Activated T-cell treated with anti-CD3 and anti-CD28 coated beads for 48 hours (primary cell): ENCODE results near the gene PSPN.

Experiments used
- DNase-seq: peaks from one replicate; pipeline ENCODE4 v3.0.0-alpha.2; 2020; ENCODE audit warnings: low read depth

The PSPN gene, protein sequence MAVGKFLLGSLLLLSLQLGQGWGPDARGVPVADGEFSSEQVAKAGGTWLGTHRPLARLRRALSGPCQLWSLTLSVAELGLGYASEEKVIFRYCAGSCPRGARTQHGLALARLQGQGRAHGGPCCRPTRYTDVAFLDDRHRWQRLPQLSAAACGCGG

DNA sequence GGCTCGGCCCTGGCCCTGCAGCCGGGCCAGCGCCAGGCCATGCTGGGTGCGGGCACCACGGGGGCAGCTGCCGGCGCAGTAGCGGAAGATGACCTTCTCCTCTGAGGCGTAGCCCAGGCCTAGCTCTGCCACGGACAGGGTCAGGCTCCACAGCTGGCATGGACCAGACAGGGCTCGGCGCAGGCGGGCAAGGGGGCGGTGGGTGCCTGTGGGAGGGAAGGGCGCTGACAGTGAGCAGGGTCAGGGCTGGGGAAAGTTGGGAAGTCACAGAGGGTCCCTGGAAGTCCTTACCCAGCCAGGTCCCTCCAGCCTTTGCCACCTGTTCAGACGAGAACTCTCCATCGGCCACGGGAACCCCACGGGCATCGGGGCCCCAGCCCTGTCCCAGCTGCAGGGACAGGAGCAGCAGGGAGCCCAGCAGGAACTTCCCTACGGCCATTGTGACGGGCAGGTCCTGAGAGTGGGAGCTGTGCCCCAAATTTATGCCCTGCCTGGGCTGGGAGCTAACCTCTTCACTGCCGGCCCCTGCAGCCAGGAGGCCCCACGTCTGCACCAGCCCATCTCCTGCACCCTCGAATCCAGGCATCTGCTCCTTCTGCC lies at the start of gene PSPN:
PSPN (minus strand) TSS at position 523 of the 600 bp plus-strand sequence; CDS start at position 439, 84 bp downstream.
- no peak for DNase-seq

DNA sequence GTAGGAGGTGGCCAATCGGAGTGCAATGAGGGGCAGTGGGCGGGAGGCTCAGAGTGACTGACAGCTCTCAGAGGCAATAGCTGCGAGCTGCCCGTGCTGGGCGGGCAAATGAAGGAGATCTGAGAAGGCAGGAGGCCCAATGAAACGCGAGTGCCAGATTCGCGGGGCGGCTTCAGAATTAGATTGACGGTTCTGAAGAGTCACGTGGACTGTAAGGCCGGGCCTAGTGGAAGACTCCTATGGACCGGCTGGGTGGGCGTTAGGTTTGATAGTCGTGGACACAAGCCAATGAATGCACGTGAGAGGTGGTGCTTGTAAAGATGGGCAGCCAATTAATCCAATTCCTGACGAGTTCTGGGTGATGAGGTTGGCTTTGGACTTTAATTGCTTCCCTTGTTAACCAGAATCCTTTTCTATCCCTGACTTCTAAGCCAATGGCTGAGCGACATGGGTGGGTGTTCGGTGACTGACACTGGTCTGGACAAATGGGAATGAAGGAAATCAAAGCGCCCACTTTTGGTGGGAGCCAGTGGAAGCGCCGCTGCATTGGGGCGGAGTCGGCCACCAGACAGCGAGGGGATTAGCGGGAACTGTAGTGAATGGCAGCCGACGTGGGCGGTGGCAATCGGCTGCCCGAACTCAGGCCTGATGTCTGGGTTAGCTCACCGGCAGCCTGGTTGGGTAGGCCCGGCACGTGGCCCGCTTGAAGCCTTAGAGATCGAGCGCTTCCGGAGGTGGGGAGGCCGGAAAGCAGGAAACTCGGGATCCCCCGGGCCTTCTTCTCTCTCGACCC lies 49.4 kb upstream of the PSPN start:
- DNase-seq, result peak; percentile 98

DNA sequence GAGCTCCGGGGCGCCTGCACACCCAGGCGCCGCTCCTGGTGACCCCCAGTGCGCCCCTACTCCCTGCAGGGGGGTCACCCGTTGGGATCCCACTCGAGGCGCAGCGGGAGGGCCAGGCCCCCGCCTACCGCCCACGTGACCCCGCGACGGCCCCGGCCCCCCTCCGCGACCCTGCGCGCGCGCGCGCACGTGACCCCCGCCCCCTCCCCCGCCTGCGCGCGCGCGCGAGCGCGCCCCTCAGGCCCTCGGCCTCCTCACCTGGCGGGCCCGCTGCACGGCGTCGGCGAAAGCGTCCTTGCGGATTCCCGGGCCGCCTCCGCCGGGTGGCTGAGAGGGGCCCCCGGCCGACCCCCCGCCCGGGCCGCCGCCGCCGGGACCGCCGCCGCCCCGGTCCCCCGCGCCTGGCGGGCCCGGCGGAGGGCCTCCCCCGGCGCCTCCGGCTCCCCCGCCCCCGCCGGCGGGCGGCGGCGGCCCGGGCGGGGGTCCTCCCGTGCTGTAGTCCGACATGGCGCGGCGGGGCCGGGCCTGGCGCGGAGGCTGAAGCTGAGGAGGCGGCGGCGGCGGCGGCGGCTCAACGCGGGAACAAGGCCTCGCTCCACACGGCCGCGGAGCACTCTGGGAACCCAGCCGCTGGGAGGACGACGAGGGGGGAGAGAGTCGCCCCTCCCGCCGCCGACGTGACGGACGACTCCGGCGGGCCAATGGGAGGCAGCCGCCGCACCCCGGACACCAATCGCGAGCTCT lies 48.6 kb upstream of the PSPN start, which contains the start of gene KHSRP:
KHSRP (minus strand) TSS at position 617 of the 744 bp plus-strand sequence; CDS start at position 507, 110 bp downstream.
- peak; percentile 38 for DNase-seq

DNA sequence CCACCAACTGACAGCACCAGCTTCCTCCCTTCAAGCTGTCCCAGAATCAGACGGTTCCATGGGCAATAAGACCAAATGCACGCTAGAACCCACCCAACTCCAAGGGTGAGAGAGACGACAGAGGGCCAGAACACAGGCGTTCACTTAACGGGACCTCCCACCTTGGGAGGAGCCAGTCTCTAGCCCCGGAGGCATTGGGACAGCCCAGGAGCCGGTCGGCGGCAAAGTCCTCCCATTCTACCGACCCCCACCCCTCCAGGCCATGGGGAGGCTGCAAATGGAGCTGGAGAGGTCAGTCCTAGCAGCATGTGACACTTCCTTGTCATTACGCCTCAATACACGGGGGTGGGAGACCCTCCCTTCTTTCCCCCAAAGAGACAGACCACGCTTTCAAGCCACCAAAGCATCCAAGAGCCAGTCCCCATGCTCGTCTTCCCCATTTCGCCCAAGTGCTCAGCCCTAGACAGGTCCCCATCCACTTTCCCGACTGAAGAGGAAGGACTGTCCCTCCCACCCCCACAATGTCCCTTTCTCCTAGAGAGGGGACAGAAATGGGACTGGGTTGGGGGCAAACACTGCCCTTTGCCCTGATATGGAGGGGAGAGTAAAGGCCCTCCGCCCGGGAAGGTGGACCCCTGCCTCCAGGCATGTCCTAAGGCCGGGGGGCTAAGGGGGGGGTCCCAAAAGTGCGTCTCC lies 47.9 kb upstream of the PSPN start:
- peak; percentile 34 for DNase-seq

DNA sequence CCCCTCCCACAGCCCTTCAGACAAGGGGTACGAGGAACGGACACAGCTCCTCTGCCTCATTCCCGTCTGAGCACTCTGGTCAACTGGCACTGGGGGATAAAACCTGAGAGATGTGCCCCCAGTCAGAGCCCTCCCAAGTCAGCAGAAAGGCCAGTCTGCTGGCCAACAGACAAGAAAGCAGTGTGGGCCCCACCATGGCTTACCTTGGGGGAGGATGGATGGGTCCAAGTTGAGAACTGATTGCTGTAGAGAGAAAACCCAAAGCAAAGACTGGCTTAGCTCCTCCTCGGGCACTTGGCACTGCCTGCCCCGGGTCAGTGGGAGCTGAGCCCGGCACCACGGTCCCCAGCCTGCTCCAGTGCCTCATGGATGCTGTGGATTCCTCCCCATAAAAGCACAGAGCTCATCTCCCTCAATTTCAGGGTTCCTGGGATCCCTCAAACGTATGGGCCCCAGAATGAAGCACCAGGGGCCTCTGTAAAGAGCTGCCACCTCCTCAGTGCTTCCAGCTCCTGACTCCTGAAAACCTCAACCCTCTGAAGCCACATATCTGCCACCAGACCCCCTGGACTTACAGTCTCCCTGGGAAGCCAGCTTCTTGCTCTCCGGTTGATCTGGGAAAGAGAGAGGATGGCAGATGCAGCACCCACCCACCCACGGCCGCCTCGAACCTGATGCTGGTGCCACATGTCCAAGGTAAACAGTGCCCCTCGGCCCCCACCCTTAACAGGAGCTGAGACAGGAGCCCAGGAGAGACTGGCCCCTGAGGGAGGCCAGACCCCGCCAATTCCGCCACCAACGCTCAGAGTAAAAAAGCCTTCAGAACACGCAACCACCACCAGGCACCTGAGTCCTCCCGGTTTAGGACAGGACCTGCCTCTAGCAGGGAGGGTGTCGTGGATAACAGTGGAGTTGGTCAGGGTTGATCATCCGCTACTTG lies 45.6 kb upstream of the PSPN start:
- no peak for DNase-seq

DNA sequence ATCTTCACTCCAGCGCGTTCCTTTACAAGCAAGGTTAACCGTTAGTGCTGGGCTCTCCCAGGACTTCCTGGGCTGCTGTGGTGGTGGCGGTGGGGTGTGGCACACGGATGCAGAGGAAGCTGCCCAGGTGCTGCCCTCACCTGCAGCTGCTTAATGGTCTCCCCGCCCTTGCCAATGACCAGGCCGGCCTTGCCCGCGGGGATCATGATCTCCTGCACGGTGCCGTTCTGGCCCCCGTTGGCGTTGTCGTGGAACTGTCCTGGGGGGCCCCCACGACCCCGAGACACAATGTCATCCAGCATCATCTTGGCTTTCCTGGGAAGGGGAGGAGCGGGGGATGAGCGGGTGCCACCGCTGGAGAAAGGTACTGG lies 42.8 kb upstream of the PSPN start:
- no peak for DNase-seq

DNA sequence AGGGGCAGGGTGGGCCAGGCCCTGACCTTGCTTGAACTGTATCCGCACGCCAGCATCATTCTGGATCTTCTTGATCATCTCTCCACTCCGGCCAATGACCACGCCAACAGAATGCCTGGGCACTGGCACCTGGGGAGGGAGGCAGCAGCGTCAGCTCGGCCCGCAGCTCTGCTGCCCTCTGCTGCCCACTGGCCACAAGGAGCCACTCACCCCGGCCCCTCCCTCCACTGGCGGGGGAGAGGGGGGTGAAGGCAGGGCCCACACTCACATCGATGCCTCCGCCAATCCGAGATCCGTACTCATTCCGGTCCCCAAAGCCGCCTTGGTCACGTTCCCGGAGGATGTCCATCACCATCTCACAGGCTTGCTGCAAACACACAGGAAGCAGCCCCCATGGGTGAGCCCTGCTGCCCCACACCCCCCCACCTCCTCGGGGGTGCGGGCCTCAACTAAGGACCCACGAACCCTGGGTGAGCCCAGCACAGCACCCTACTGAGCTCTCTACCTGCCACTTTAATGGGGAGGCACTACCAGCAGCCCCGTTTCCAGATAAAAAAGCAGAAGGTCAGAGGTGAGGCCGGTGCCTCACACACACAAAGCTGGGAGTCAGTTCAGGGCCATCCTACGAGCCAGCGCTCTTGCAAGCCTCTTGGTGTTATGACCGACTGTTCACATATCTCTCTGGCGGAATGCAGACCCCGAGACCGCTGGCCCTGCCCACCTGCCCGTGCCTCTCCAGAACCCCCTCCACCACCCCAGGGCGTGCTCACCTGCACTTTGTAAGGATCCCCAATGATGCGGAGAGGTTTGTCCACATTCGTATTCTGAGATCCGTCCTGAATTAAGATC lies 42.2 kb upstream of the PSPN start:
- no peak for DNase-seq

DNA sequence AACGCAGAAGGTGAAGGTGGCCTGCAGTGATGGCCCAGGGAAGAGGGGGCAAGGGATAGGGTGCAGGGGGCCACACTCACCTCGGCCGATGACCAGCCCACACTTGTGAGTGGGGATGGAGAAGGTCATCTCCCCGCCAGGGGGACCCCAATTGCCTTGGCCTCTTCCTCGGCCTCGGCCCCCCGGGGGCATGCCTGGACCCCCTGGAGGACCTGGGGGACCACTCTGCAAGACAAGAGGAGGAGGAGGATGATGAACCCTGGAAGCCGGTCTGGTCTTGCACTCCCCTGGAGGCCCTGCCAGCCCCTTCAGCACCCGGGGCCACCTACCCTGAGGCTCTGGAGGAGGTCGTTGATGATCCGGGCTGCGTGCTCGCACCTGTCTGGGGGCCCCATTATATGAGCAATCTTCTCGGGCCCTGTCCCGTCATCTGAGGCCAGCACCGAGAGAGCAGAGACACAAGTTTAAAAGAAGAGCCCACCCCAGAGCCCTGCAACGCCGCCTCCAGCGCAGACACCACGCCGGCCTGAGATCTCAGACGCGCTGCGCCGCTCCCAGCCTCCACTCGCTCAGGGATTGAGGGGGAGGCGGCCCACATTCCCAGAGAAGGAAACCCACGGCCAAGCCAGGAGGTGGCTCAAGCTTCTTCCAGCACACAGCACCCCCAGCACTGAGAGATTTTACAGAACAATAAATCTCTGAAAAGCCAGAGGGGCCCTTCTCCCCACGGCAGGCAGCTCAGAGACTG lies 41.1 kb upstream of the PSPN start:
- DNase-seq, result no peak

DNA sequence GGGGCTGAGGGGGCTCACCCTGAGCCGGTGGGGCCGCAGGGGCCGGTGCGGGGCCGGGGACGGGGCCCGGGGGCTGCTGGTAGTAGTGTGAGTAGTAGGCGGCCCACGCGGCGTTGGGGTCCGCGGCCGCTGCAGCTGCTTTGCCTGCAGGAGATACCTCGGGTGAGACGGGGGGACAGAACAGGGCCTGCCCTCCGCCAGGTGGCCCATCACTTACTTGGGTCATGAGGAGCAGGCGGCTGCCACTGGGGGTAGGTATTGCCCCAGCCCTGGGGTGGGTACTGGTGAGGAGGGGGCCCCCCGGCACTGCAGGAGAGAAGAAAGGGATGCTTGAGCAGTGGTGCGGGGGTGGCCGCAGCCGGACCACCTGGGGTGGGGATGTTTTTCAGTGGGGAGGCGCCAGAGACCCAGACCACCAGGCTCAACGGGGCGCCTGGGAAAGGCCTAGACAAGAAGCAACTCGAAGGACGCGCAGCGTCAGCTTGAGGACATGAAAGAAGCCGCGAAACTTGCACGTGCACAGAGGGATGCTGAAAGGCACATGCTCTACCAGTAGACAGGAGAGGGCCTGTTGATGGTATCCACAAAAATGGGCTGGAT lies 40.0 kb upstream of the PSPN start:
- no peak for DNase-seq

DNA sequence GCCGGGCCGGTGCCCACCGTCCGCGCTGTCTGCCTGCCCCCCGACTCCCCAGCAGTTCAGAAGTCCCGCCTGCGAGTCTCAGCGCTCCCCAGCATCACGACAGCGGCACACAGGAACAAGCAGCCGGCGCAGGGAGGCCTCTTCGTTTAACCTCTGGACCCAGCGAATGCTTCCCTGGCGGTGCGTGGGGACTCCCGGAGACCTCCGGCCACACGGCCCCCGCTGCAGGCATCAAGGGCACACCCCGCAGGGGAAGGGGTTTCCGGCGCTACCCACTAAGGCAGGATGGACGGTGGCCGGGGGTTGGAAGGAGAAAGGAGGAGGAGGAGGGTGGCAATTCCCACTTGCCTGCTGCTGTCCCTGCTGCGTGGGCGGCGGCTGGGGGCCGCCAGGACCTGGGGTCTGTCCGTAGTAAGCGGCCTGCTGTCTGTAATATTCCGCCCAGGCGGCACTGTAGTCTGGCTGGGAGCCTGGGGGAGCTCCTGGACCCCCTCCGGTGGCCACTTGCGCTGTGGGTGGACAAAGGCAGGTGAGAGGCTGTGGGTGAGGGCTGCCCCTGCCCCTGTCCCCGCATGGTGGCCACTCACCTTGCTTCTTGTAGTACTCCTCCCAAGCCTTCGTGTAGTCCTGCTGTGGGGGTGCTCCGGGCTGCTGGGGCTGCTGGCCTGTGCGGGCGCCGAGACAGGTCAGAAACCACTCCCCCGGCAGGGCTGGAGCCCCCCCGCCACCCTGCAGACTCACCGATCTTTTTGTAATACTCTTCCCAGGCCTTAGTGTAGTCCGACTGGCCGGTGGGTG lies 39.3 kb upstream of the PSPN start:
- no peak for DNase-seq

DNA sequence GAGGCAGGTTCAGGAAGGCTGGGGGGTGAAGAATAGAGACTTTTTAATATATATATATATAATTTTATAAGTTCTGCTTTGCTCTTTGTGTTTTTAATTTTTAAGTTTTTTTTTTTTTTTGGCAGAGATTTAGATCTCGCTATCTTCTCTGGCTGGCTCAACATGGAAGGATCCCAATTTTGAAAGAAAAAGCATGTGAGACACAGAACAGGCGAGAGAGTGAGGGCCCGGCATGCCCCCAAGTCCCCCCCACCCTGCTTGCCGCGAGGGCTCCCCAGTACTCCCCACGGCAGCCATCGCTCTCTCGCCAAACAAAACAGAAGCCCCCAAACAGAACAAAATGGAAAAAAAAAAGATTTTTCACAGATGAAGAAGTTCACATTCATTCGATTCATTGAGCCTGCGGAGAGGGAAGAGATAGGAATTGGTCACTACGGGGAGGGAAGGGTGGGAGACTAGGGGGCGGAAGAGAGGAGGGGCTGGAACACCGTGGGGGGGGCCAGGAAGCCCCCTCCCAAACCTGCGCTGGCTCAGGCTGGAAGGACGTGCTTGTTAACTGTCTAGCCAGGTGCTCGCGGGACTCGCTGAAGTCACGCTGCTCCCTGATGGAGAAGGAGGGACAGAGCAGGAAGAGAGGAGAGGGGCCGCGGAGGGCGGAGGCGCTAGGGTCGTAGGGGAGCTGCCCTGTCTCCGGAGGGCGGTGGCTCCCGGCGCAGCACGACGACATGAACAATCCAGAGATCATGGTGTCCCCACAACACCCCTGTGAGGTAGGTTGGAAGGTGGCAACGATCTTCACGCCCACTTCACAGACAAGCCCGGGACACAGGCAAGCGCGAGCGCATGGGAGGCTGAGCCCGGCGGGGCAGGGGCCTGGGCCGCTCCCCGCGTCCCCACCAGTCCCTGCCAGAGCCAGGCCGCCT lies 38.2 kb upstream of the PSPN start:
- DNase-seq, result no peak

DNA sequence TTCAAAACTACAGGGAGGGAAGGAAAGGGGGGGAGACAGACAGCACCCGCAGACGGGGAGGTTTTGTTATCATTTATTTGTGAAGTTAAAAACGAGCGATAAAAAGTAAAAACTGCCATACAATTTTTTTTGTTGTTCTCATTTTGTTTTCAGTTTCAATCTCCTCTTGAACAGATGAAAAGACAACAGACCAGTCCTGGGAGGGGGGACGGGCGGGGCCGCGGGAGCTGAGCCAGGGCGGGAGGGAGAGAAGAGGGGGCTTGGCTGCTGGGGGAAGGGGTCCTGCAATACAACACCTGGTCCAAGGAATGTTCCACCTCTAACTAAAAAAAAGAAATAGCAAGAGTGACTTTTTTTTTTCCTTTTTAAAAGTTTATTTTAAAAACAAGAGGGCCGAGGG lies 37.6 kb upstream of the PSPN start:
- DNase-seq, result no peak

DNA sequence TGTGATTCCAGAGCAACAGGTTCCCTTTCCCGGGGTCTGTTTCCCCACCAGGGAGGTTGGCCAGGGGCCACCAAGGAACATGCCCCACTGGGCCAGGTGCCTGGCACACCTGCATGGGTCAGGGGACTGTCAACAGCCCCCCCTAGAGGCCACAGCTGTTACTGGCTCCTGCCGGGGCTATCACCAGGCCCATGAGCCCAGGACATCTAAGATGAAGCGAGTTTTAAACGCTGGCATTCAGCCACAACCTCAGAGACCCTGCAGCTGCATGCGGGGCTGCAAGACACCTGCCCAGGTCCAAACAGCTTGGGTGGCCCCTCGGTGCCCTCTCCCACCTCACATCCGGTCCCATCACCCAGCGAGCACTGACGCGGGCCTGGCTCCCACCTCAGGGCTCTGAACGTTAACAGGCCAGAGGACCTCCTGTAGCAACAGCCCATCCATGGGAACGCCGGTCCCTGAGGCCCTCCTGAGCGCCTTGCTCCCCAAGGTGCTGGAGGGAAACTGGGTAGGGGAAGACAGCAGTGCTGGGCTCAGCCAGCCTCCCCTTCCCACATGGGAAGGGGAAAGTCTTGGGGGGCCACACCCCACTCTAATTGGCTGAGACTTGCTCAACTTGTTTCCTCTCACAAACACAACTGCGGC lies 36.8 kb upstream of the PSPN start:
- peak; percentile 49 for DNase-seq

DNA sequence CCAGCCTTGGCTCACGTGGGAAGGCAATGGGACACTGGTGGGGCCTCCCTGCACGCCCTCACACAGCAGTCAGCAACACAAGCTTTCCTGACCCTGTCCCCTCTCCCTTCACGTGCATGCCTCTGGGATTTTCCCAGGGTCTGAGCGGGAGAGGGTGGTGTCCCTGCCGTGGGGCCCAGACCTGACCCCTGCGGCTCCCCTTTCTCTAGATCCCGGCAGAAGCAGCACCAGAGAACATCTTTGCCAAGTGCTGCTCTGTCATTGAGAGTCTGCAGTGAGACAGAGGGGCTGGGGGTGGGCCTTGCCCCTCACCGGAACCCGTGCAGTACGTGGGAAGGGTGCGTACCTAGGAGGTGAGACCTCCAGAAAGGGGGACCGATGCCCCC lies 36.3 kb upstream of the PSPN start:
- no peak for DNase-seq

DNA sequence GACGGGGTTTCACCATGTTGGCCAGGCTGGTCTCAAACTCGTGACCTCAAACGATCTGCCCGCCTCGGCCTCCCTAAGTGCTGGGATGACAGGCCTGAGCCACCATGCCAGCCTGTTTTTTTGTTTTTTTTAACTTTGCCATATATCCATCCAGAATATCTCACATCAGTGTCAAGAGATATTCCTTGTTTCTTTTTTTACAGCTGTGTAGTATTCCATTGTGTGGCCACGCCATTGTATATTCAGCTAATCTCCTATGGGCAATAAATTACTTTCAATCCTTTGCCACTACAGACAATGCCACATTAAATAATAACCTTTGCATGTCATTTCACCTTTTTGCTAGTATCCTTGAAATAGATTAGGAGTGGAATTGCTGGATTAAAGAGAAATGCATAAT lies 33.6 kb upstream of the PSPN start:
- DNase-seq, result no peak

DNA sequence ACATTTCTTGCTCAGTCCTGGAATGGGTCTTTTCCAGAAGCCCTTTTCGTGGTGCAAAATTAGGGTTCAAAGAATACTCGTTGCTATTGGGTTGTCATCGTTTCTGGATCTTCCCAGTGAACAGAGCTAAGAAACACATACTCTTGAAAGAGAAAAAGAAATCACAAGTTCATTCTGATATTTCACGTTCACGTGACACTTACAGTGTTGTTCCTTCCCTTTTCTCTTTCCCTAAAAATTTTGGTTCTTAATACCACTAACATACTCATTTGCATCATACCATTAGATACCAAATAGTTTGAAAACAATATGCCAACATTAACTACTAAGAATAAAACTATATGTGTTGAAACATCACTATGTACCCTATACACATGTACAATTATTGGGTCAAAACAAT lies 30.7 kb upstream of the PSPN start:
- no peak for DNase-seq
